Fibroblast of skin of right biceps (primary cell): ENCODE data around the gene CPN1.

Experiments used
- DNase-seq: peaks from one replicate; pipeline ENCODE4 v3.0.0-alpha.2; 2013

Gene CPN1

DNA sequence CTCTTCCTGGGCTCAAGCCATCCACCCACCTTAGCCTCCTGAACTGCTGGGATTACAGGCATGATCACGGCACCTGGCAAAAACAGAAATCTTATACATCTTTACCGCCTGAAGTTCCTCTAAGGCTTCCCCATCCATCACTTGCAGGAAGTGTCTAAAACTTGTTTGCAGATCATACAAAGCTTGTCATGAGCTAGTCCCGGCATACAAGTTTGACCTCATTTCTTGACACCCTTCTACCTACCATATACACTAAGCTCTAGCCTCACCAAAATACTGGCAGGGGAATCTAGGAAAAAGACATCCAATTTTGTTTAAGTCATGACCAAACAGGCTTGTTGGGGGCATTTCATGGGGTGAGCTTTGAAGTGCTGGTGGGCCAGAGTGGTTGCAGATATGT, 86.4 kb downstream of the CPN1 start:
- no peak for DNase-seq

DNA sequence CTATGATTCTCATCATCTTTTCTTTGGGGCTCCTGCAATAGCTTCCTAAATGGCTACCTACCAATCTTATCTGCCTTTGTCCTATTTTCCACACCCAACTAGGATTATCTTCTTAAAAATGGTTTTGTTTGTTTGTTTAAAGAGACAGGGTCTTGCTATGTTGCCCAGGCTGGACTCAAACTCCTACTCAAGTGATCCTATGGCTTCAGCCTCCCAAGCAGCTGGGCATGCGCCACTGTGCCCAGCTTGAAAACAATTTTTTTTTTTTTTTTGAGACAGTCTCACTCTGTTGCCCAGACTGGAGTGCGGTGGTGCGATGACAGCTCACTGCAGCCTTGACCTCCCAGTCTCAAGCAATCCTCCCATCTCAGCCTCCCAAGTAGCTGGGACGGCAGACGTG, 86.9 kb downstream of the CPN1 start:
- no peak for DNase-seq

DNA sequence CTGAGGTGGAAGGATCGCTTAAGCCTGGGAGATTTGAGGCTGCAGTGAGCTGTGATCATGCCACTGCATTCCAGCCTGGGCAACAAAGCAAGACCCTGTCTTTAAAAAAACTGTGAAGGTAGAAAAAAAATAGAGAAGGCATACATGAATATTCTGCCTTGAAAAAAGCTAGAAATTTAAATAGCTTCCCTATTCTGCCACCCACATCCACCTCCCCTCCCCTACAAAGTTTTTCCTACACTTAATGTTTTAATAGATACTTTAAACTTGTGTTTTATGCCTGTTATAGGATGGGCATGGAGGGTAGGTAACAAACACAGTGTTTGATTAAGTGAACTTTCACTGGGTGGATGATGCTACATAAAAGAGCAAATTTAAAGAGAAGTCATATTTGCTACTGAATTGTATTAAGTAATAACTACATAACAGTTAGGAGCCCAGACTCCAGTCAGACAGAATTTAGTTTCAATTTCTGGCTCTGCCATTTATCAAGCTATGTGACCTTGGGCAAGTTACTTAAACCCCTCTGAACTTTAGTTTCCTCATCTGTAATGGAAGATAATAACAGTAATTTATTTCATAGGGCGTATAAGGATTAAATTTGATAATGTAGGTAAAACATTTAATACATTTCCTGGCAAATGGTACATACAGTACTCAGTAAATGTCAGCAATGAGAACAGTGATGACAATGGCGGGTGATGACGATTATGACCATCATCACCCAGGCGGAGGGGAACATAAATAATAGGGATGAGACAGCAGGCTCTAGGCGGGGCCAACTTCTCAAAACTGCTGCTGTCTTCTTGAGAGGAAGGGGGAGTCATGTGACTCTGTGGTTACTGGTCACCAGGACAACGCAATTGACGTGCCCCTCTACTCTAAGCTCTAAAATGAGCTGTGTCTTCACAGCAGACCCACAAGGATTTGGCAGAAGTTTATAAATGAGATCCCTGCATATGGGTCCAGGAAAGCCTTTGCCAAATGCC, 87.7 kb downstream of the CPN1 start:
- peak; percentile 95 for DNase-seq
